C4-2B (cell line): ENCODE measurements around the gene TCEA2.

ENCODE experiments used
- CTCF ChIP-seq: fragments of 450-650 bp; conservative IDR thresholded peaks from 2 replicates; pipeline ENCODE4 v1.5.1; 2017; ENCODE audit warnings: mild to moderate bottlenecking
- ZFX ChIP-seq: fragments of 450-650 bp; IDR thresholded peaks from 2 replicates; pipeline ENCODE4 v1.6.1; 2017

- peak; percentile 92 for TF ChIP-seq CTCF
- TF ChIP-seq ZFX = peak; percentile 32; the same call in 1 of the 2 replicates
These were observed 24.3 kb upstream of the TCEA2 start for GRCh38 chr20:64038565-64039292.
